HG02678 (cell line): ENCODE data around the gene CTNNA3.

ENCODE experiments used
- ATAC-seq: cut with Tn5 transposase; IDR thresholded peaks from one replicate; pipeline ENCODE4 v1.9.1; 2021; ENCODE audit warnings: mild to moderate bottlenecking, moderate library complexity; ENCODE audit not compliant: unreplicated experiment

CTNNA3 gene

GRCh38 chr10:66916030-66916429 is 780.0 kb downstream of the CTNNA3 start:
- ATAC-seq, result no peak

GRCh38 chr10:66910671-66911070 is 785.3 kb downstream of the CTNNA3 start:
- ATAC-seq, result no peak

- no peak for ATAC-seq
These were observed 803.1 kb downstream of the CTNNA3 start for GRCh38 chr10:66892871-66893270.

GRCh38 chr10:66888237-66888636 is 807.8 kb downstream of the CTNNA3 start:
- ATAC-seq, result no peak

- ATAC-seq, result no peak
These were observed 809.1 kb downstream of the CTNNA3 start for GRCh38 chr10:66886848-66887247.

- no peak for ATAC-seq
These were observed 813.7 kb downstream of the CTNNA3 start for GRCh38 chr10:66882271-66882670.

GRCh38 chr10:66881814-66882213 is 814.2 kb downstream of the CTNNA3 start:
- no peak for ATAC-seq

- no peak for ATAC-seq
These were observed 815.2 kb downstream of the CTNNA3 start for GRCh38 chr10:66880826-66881225.

GRCh38 chr10:66880292-66880691 is 815.7 kb downstream of the CTNNA3 start:
- no peak for ATAC-seq

GRCh38 chr10:66877361-66877760 is 818.6 kb downstream of the CTNNA3 start:
- ATAC-seq, result no peak

- ATAC-seq, result no peak
These were observed 826.4 kb downstream of the CTNNA3 start for GRCh38 chr10:66869635-66870034.

GRCh38 chr10:66862687-66863258 is 833.2 kb downstream of the CTNNA3 start:
- no peak for ATAC-seq

- no peak for ATAC-seq
These were observed 835.5 kb downstream of the CTNNA3 start for GRCh38 chr10:66860376-66860945.

GRCh38 chr10:66852811-66853210 is 843.2 kb downstream of the CTNNA3 start:
- no peak for ATAC-seq

- no peak for ATAC-seq
These were observed 847.1 kb downstream of the CTNNA3 start for GRCh38 chr10:66848856-66849255.

GRCh38 chr10:66844176-66844942 is 851.6 kb downstream of the CTNNA3 start:
- ATAC-seq, result no peak

- ATAC-seq, result no peak
These were observed 852.6 kb downstream of the CTNNA3 start for GRCh38 chr10:66843396-66843795.

- no peak for ATAC-seq
These were observed 853.1 kb downstream of the CTNNA3 start for GRCh38 chr10:66842867-66843266.

- ATAC-seq, result no peak
These were observed 853.6 kb downstream of the CTNNA3 start for GRCh38 chr10:66842371-66842770.

GRCh38 chr10:66838656-66839055 is 857.3 kb downstream of the CTNNA3 start:
- no peak for ATAC-seq

- no peak for ATAC-seq
These were observed 858.0 kb downstream of the CTNNA3 start for GRCh38 chr10:66837990-66838389.

- ATAC-seq, result no peak
These were observed 858.7 kb downstream of the CTNNA3 start for GRCh38 chr10:66837335-66837734.
